Glutamatergic neuron (in vitro differentiated cells): Measurements from ENCODE around the gene CR1L. TPM values are rescaled to one million over a fixed set of nuclear protein-coding genes. Genes with fewer than 3 reads are reported as not detected.
"Not testable (repeated sequence)": the region's sequence is repeated elsewhere in the genome, so short reads cannot be mapped to it uniquely, and the experiment has no call there.

ENCODE experiments used
- DNase-seq: peaks from one replicate; pipeline ENCODE4 v3.0.0; 2022
- H3K27ac Mint-ChIP-seq: one replicate; pipeline ENCODE4 v1.8.0; 2020; ENCODE audit warnings: mild to moderate bottlenecking, mixed read lengths, inconsistent platforms; ENCODE audit not compliant: unreplicated experiment
- H3K27me3 Mint-ChIP-seq: one replicate; pipeline ENCODE4 v1.8.0; 2020; ENCODE audit warnings: mild to moderate bottlenecking, moderate library complexity, mixed read lengths, inconsistent platforms; ENCODE audit not compliant: unreplicated experiment
- H3K36me3 Mint-ChIP-seq: one replicate; pipeline ENCODE4 v1.8.0; 2020; ENCODE audit warnings: mild to moderate bottlenecking, mixed read lengths, inconsistent platforms; ENCODE audit not compliant: unreplicated experiment
- H3K4me1 Mint-ChIP-seq: one replicate; pipeline ENCODE4 v1.8.0; 2020; ENCODE audit warnings: mild to moderate bottlenecking, low read depth, mixed read lengths, inconsistent platforms; ENCODE audit not compliant: unreplicated experiment
- H3K4me3 Mint-ChIP-seq: one replicate; pipeline ENCODE4 v1.8.0; 2020; ENCODE audit warnings: mild to moderate bottlenecking, mixed read lengths, inconsistent platforms; ENCODE audit not compliant: unreplicated experiment
- H3K9me3 Mint-ChIP-seq: one replicate; pipeline ENCODE4 v1.8.0; 2020; ENCODE audit warnings: mild to moderate bottlenecking, moderate library complexity, mixed read lengths, inconsistent platforms; ENCODE audit not compliant: unreplicated experiment
- CTCF ChIP-seq: fragments of 200-600 bp; sonication (generic); IDR thresholded peaks from one replicate; pipeline ENCODE4 v1.5.0; 2021; ENCODE audit not compliant: partially characterized antibody, unreplicated experiment
- total RNA-seq: library from RNA; stranded (reverse); fragmentation: NEBNext Ultra II Directional; extraction: Animal tissue kit (Norgen Biotek cat#: 25700); gene quantifications from one replicate; pipeline ENCODE4 v1.2.1, GENCODE V29; 2021; ENCODE audit not compliant: unreplicated experiment

Gene CR1L
- total RNA-seq, 1 donor from 2014 or later = not detected

GRCh38 chr1:207612762-207613161 is 32.2 kb upstream of the CR1L start:
- peaks cover 3% of the 10 kb centered on the region for H3K27me3 Mint-ChIP-seq
- no peak for TF ChIP-seq CTCF
- peaks cover 7% of the 10 kb centered on the region for H3K36me3 Mint-ChIP-seq
- no peak overlapping the region for H3K27ac Mint-ChIP-seq
- peaks cover 9% of the 10 kb centered on the region for H3K4me1 Mint-ChIP-seq
- H3K9me3 Mint-ChIP-seq = peaks cover 5% of the 10 kb centered on the region
- no peak overlapping the region for H3K4me3 Mint-ChIP-seq
- DNase-seq = no peak

GRCh38 chr1:207619871-207620542 is 24.9 kb upstream of the CR1L start:
- TF ChIP-seq CTCF = peak; percentile 90
- Mint-ChIP-seq H3K27me3 (no peaks in the 10 kb centered on the region), H3K4me3 (peak overlapping the region; percentile 5), H3K27ac (peak overlapping the region; percentile 44), H3K4me1 (peaks cover 11% of the 10 kb centered on the region), H3K9me3 (no peaks in the 10 kb centered on the region), H3K36me3 (no peaks in the 10 kb centered on the region)
- DNase-seq = peak; percentile 30

GRCh38 chr1:207620543-207620893 is 24.4 kb upstream of the CR1L start:
- TF ChIP-seq CTCF = peak; percentile 37
- no peak overlapping the region for H3K27ac Mint-ChIP-seq
- DNase-seq = no peak
- H3K4me3 Mint-ChIP-seq = no peak overlapping the region
- H3K36me3 Mint-ChIP-seq = no peaks in the 10 kb centered on the region
- H3K9me3 Mint-ChIP-seq = no peaks in the 10 kb centered on the region
- peaks cover 11% of the 10 kb centered on the region for H3K4me1 Mint-ChIP-seq
- H3K27me3 Mint-ChIP-seq = no peaks in the 10 kb centered on the region

- H3K27ac Mint-ChIP-seq, H3K4me1 Mint-ChIP-seq, H3K27me3 Mint-ChIP-seq, DNase-seq, H3K36me3 Mint-ChIP-seq, H3K4me3 Mint-ChIP-seq, H3K9me3 Mint-ChIP-seq: not testable (repeated sequence)
Observed at GRCh38 chr1:207625504-207626071, 19.3 kb upstream of the CR1L start.

GRCh38 chr1:207626972-207627337 is 18.0 kb upstream of the CR1L start:
- Mint-ChIP-seq H3K4me3 (no peak overlapping the region), H3K9me3 (no peaks in the 10 kb centered on the region), H3K27me3 (no peaks in the 10 kb centered on the region), H3K36me3 (no peaks in the 10 kb centered on the region), H3K27ac (no peak overlapping the region), H3K4me1 (no peaks in the 10 kb centered on the region)
- no peak for TF ChIP-seq CTCF
- DNase-seq = no peak
